GM19043 (cell line): Measurements from ENCODE around the gene CD47.

Experiments used
- ATAC-seq: cut with Tn5 transposase; IDR thresholded peaks from one replicate; pipeline ENCODE4 v1.9.1; 2021; ENCODE audit warnings: low read depth; ENCODE audit not compliant: unreplicated experiment

CD47 gene

GRCh38 chr3:108093616-108094015, 2.8 kb upstream of the CD47 start:
- no peak for ATAC-seq

- ATAC-seq: no peak
Measured at GRCh38 chr3:108093021-108093420, 2.2 kb upstream of the CD47 start.

GRCh38 chr3:108092501-108092900, 1.7 kb upstream of the CD47 start:
- ATAC-seq: no peak

- no peak for ATAC-seq
Measured at GRCh38 chr3:108091498-108092250, 843 bp upstream of the CD47 start.

- peak; percentile 6 for ATAC-seq
Measured at GRCh38 chr3:108090049-108090700, 656 bp downstream of the CD47 start.

- ATAC-seq: no peak
Measured at GRCh38 chr3:108089579-108089978, 1.3 kb downstream of the CD47 start.

- peak; percentile 34 for ATAC-seq
Measured at GRCh38 chr3:108088697-108089096, 2.1 kb downstream of the CD47 start.

GRCh38 chr3:108088146-108088545, 2.7 kb downstream of the CD47 start:
- no peak for ATAC-seq

GRCh38 chr3:108086653-108087052, 4.2 kb downstream of the CD47 start:
- ATAC-seq: no peak

- ATAC-seq: no peak
Measured at GRCh38 chr3:108085810-108086350, 5.0 kb downstream of the CD47 start.

- ATAC-seq: no peak
Measured at GRCh38 chr3:108085370-108085769, 5.5 kb downstream of the CD47 start.

GRCh38 chr3:108079877-108080276, 11.0 kb downstream of the CD47 start:
- ATAC-seq: no peak

GRCh38 chr3:108079043-108079442, 11.8 kb downstream of the CD47 start:
- ATAC-seq: no peak

GRCh38 chr3:108076564-108076963, 14.3 kb downstream of the CD47 start:
- ATAC-seq: no peak

- no peak for ATAC-seq
Measured at GRCh38 chr3:108073764-108074431, 16.9 kb downstream of the CD47 start.

GRCh38 chr3:108071368-108071767, 19.5 kb downstream of the CD47 start:
- no peak for ATAC-seq

- ATAC-seq: no peak
Measured at GRCh38 chr3:108070356-108070755, 20.5 kb downstream of the CD47 start.

GRCh38 chr3:108067768-108068167, 23.1 kb downstream of the CD47 start:
- ATAC-seq: no peak

- no peak for ATAC-seq
Measured at GRCh38 chr3:108065096-108065495, 25.7 kb downstream of the CD47 start.

- no peak for ATAC-seq
Measured at GRCh38 chr3:108064293-108064887, 26.4 kb downstream of the CD47 start.

GRCh38 chr3:108062051-108062450, 28.8 kb downstream of the CD47 start:
- no peak for ATAC-seq
